Pancreas (tissue), 10 donors: ENCODE data around the gene FRMD6. TPM values are rescaled to one million over a fixed set of nuclear protein-coding genes. Genes with fewer than 3 reads are reported as not detected.

Experiments
- ATAC-seq, 4 donors: fragments of 200-7000 bp; cut with Tn5 transposase; one replicate each; pipeline versions ENCODE4 v1.8.0 to v1.9.1; 2020; ENCODE audit warnings: mild to moderate bottlenecking in 4 of 4, moderate library complexity in 4 of 4
- DNase-seq, 6 donors: peaks; one replicate each; pipeline ENCODE4 v3.0.0-alpha.2; 2020
- FAIRE-seq: peaks from 2 replicates; lab custom pipeline; 2012; peaks lifted over from hg19 to GRCh38; lab: Jason Lieb, UNC
- H3K27ac ChIP-seq, 4 donors: fragments of 200-600 bp; sonication (generic); 1 replicate in 3 of 4; 2 replicates in 1 of 4; pipeline versions ENCODE4 v1.5.0 to v1.8.0; 2020
- H3K27me3 ChIP-seq, 4 donors: fragments of 200-600 bp; one replicate each; pipeline ENCODE4 v1.8.0; 2021
- H3K36me3 ChIP-seq, 3 donors: fragments of 200-600 bp; sonication (generic) in 1 of 3; one replicate each; pipeline versions ENCODE4 v1.5.0 to v1.8.0; 2020 to 2021
- H3K4me1 ChIP-seq, 3 donors: fragments of 200-600 bp; one replicate each; pipeline ENCODE4 v1.8.0; 2021
- H3K4me3 ChIP-seq, 4 donors: fragments of 200-600 bp; sonication (generic) in 2 of 4; one replicate each; pipeline versions ENCODE4 v1.5.0 to v1.8.0; 2020 to 2021
- H3K9me3 ChIP-seq, 4 donors: fragments of 200-600 bp; one replicate each; pipeline ENCODE4 v1.8.0; 2021
- WGBS, 2 donors: extraction: QIAGEN DNeasy Blood & Tissue Kit; methylation state at CpG; one replicate each; pipeline ENCODE4 v1.1.7; 2013; 5-methylcytosine and 5-hydroxymethylcytosine counted together
- intact Hi-C, 3 donors: fragments of 100-400 bp; cut with DNase I; formaldehyde crosslinking; loops; one replicate each; pipeline versions ENCODE4 v1.11.1 to v1.14.2; 2022
- polyA plus RNA-seq, 2 donors: library from polyadenylated mRNA; stranded (reverse); fragments of 200-250 nt; gene quantifications; one replicate each; pipeline ENCODE4 v1.2.3, GENCODE V29; 2013
- total RNA-seq, 6 donors: library from RNA; stranded (reverse); fragmentation: NEBNext Ultra II Directional in 4 of 6; extraction: Animal tissue kit (Norgen Biotek cat#: 25700) in 4 of 6; gene quantifications; one replicate each; pipeline versions ENCODE4 v1.2.1 to v1.2.4, GENCODE V29; 2021 to 2023
- TF ChIP-seq, protein P1 (sequence below), 4 donors: fragments of 200-600 bp; sonication (generic) in 3 of 4; IDR thresholded peaks; one replicate each; pipeline versions ENCODE4 v1.5.0 to v1.8.0; 2021; ENCODE audit warnings: antibody characterized with exemption in 4 of 4
- donor health status: healthy with polysubstance abuse.
- donor health status: DM: no; HTN: no; CAD: no; lungs with moderate emphysema.
- donor health status: DM: no; HTN: no; CAD: no.
- donor health status: control.
- donor health status: control.
- donor health status: Bipolar disorder and iron deficiency.
- donor health status: DM: yes; HTN: yes; CAD: no.
- donor health status: DM: no; HTN: no; CAD: no.
- donor health status: DM: no; HTN: no; CAD: no.
- donor health status: DM: yes; HTN: yes; CAD: no.

Gene FRMD6
- total and polyA plus RNA-seq, 8 donors = 2.8 to 20.3 (median 5.2) TPM

DNA sequence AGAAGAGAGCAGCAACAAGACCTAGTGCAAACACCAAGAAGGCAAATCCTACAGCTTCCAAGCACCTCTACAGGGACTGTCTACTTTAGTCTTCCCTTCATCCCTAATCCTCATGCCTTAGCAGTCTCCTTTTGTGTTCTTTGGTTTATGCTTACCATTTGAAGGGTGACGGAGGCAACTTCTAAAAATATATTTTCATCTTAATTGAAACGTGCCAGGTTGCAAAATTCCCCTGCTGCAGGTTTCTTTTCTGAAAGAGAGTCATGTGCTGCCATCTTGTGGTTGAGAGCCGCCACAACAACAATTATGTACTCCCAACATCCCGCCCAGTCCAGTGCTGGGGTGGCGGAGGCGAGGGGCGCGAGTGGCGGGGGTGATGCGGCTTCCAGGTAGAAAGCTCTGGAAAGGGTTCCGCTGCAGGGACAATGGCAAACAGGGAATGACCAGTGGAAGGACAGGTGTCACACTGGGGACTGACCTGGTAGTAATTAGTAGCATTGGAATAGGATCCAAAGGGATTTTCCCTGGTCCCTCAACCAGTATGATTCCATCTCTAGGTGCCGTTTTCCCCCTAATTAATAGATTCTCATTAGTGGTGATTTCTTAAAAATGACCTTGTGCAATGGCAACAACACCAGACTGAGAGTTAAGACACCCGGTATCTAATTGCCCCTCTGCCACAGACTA is 128.4 kb downstream of the FRMD6 start:
- 3% methylated on average over 13 of the region's 13 CpGs for WGBS, 2 donors
- TF ChIP-seq, protein P1, sequence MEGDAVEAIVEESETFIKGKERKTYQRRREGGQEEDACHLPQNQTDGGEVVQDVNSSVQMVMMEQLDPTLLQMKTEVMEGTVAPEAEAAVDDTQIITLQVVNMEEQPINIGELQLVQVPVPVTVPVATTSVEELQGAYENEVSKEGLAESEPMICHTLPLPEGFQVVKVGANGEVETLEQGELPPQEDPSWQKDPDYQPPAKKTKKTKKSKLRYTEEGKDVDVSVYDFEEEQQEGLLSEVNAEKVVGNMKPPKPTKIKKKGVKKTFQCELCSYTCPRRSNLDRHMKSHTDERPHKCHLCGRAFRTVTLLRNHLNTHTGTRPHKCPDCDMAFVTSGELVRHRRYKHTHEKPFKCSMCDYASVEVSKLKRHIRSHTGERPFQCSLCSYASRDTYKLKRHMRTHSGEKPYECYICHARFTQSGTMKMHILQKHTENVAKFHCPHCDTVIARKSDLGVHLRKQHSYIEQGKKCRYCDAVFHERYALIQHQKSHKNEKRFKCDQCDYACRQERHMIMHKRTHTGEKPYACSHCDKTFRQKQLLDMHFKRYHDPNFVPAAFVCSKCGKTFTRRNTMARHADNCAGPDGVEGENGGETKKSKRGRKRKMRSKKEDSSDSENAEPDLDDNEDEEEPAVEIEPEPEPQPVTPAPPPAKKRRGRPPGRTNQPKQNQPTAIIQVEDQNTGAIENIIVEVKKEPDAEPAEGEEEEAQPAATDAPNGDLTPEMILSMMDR (IDR thresholded peaks at IDR 0.05) = peak; percentile 54 to 81 (median 64)
- no peak overlapping the region for H3K27ac ChIP-seq
- H3K36me3 ChIP-seq = no peaks in the 10 kb centered on the region
- H3K27me3 ChIP-seq = peaks cover 0 to 5% (median 0%) of the 10 kb centered on the region in 4 donors
- FAIRE-seq (no peak), ATAC-seq (peak; percentile 76 to 92 (median 84)), DNase-seq (peak; percentile 38 to 81 (median 69))
- no peak overlapping the region for H3K4me3 ChIP-seq
- intact Hi-C loops = no loop called here
- no peaks in the 10 kb centered on the region for H3K9me3 ChIP-seq
- H3K4me1 ChIP-seq = no peaks in the 10 kb centered on the region

Other genes starting within 250 kb of the FRMD6 start
- 10 to 100 TPM in 2 of 6 donors, 1 to 10 TPM in 4; 1.7 to 15.4 (median 6.2) TPM for gene GNG2, start 208.7 kb downstream of the FRMD6 start, total RNA-seq
- gene GNG2, start 208.7 kb downstream of the FRMD6 start, polyA plus RNA-seq = 10 to 100 TPM in 1 of 2 donors, 1 to 10 TPM in 1; 4.8 to 23.0 TPM